ENCODE data around the gene AKT3. TPM values are rescaled to one million over a fixed set of nuclear protein-coding genes. Genes with fewer than 3 reads are reported as not detected.
"Not testable (repeated sequence)": the region's sequence is repeated elsewhere in the genome, so short reads cannot be mapped to it uniquely, and the experiment has no call there.

AKT3 gene
- total RNA-seq, 2 experiments from 2014 or later: 80.4 to 88.5 TPM

GRCh38 chr1:243783714-243784113 is 66.3 kb downstream of the AKT3 start:
- CTCF ChIA-PET: interaction anchor here (0.6 to 1.6 kb wide), 3 partner anchors 12 to 216 kb away, joined by 3 read pairs; no protein-coding TSS in a partner anchor
- ATAC-seq (ENCODE audit: poor library complexity) (no peak), DNase-seq (no peak)
- Mint-ChIP-seq H3K9me3 (no peaks in the 10 kb centered on the region), H3K27me3 (no peaks in the 10 kb centered on the region), H3K27ac (no peak overlapping the region), H3K4me3 (no peak overlapping the region), H3K4me1 (ENCODE audit: low read depth) (peaks cover 46% of the 10 kb centered on the region), H3K36me3 (ENCODE audit: low read depth) (peaks cover 11% of the 10 kb centered on the region)
- Histone ChIP-seq H3K4me3 (ENCODE audit: low read length) (no peak overlapping the region), H3K4me1 (ENCODE audit: insufficient read depth, low read length) (peaks cover 5% of the 10 kb centered on the region), H3K27ac (ENCODE audit: low read depth in 1 of 2, low read length in 2 of 2) (no peak overlapping the region), H3K27me3 (ENCODE audit: control insufficient read depth in 1 of 2, insufficient read depth in 2 of 2, low read length in 2 of 2) (no peaks in the 10 kb centered on the region), H3K36me3 (ENCODE audit: insufficient read depth, low read length) (peaks cover 8% of the 10 kb centered on the region), H3K9me3 (ENCODE audit: control insufficient read depth in 1 of 2, insufficient read depth in 1 of 2, low read length in 2 of 2) (no peaks in the 10 kb centered on the region)
- no peak for TF ChIP-seq CTCF (IDR thresholded peaks at IDR 0.05)
- POLR2A ChIA-PET: no interaction called here
- intact Hi-C loops (cut with DNase I, micrococcal nuclease): no loop called here

- intact Hi-C loops (cut with DNase I, micrococcal nuclease): not testable (repeated sequence)
These were observed 77.5 kb downstream of the AKT3 start for GRCh38 chr1:243772361-243773050.

GRCh38 chr1:243770860-243771259 is 79.2 kb downstream of the AKT3 start:
- peaks cover 47% of the 10 kb centered on the region for H3K4me1 Mint-ChIP-seq (ENCODE audit: low read depth)
- no peaks in the 10 kb centered on the region for H3K27me3 ChIP-seq (ENCODE audit: control insufficient read depth in 1 of 2, insufficient read depth in 2 of 2, low read length in 2 of 2)
- H3K27me3 Mint-ChIP-seq: no peaks in the 10 kb centered on the region
- ChIA-PET POLR2A (no interaction called here), CTCF (interaction anchor here (0.9 to 1.0 kb wide), 2 partner anchors 45 to 75 kb away, joined by 3 read pairs; no protein-coding TSS in a partner anchor)
- no peaks in the 10 kb centered on the region for H3K4me1 ChIP-seq (ENCODE audit: insufficient read depth, low read length)
- H3K4me3 Mint-ChIP-seq: no peak overlapping the region
- H3K4me3 ChIP-seq (ENCODE audit: low read length): no peak overlapping the region
- no peak for DNase-seq
- H3K36me3 Mint-ChIP-seq (ENCODE audit: low read depth): peaks cover 40% of the 10 kb centered on the region
- no peak for TF ChIP-seq CTCF (IDR thresholded peaks at IDR 0.05)
- no peak for ATAC-seq (ENCODE audit: poor library complexity)
- H3K27ac Mint-ChIP-seq: no peak overlapping the region
- no peaks in the 10 kb centered on the region for H3K36me3 ChIP-seq (ENCODE audit: insufficient read depth, low read length)
- H3K9me3 ChIP-seq (ENCODE audit: control insufficient read depth in 1 of 2, insufficient read depth in 1 of 2, low read length in 2 of 2): peaks cover 0 to 8% of the 10 kb centered on the region in 2 experiments
- H3K9me3 Mint-ChIP-seq: peaks cover 2% of the 10 kb centered on the region
- H3K27ac ChIP-seq (ENCODE audit: low read depth in 1 of 2, low read length in 2 of 2): no peak overlapping the region
- intact Hi-C loops (cut with DNase I, micrococcal nuclease): no loop called here

More at GRCh38 chr1:243772361-243773050, 77.5 kb downstream of the AKT3 start:
- H3K4me3 Mint-ChIP-seq; H3K4me3 ChIP-seq (ENCODE audit: low read length); H3K27ac ChIP-seq (ENCODE audit: low read depth in 1 of 2, low read length in 2 of 2); H3K27me3 ChIP-seq (ENCODE audit: control insufficient read depth in 1 of 2, insufficient read depth in 2 of 2, low read length in 2 of 2); H3K27ac Mint-ChIP-seq; H3K4me1 ChIP-seq (ENCODE audit: insufficient read depth, low read length); H3K27me3 Mint-ChIP-seq; ATAC-seq (ENCODE audit: poor library complexity); H3K36me3 ChIP-seq (ENCODE audit: insufficient read depth, low read length); DNase-seq; POLR2A ChIA-PET: not testable (repeated sequence)
- peaks cover 11% of the 10 kb centered on the region for H3K9me3 Mint-ChIP-seq
- peaks cover 33% of the 10 kb centered on the region for H3K4me1 Mint-ChIP-seq (ENCODE audit: low read depth)
- H3K36me3 Mint-ChIP-seq (ENCODE audit: low read depth): peaks cover 55% of the 10 kb centered on the region
- peaks cover 9 to 12% of the 10 kb centered on the region in 2 experiments for H3K9me3 ChIP-seq (ENCODE audit: control insufficient read depth in 1 of 2, insufficient read depth in 1 of 2, low read length in 2 of 2)
- CTCF ChIA-PET: interaction anchor here (1.2 kb wide), 1 partner anchor 24 kb away, joined by 5 read pairs; no protein-coding TSS in a partner anchor
